GM12864 (cell line): ENCODE measurements around the gene KATNAL1.
"Not testable (repeated sequence)": the region's sequence is repeated elsewhere in the genome, so short reads cannot be mapped to it uniquely, and the experiment has no call there.

Source experiments
- DNase-seq: peaks from one replicate; pipeline ENCODE4 v3.0.0-alpha.2; 2011; ENCODE audit warnings: low read depth
- H3K4me3 ChIP-seq: 2 replicates; pipeline ENCODE4 v1.5.1; 2011; ENCODE audit warnings: mild to moderate bottlenecking, low read depth, low read length, control low read depth
- TF ChIP-seq, protein P1 (sequence below): IDR thresholded peaks from 2 replicates; pipeline ENCODE4 v1.5.1; 2011; ENCODE audit warnings: low read depth, mild to moderate bottlenecking, moderate library complexity, low read length, control low read depth, inconsistent platforms; ENCODE audit errors: missing control alignments

KATNAL1 gene

DNA sequence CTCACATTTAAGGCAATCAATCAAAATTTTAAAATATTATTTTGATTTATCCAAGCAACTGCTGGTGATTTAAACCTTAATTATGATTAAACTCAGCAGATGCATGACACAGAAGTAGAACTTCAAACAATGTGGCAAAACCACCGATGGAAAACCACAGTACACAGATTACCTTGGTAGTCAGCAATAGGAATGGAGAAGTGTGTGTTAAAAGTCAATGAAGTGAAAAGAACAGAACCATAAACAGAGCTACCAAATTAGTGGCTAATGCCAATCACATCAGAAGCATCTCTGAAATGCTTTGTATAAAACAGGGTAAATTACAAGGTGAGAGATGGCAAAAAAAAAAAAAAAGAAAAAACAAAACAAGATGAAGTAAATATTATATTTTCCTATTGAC lies 31.2 kb downstream of the KATNAL1 start:
- no peak for DNase-seq
- H3K4me3 ChIP-seq: no peak overlapping the region
- TF ChIP-seq, protein P1, sequence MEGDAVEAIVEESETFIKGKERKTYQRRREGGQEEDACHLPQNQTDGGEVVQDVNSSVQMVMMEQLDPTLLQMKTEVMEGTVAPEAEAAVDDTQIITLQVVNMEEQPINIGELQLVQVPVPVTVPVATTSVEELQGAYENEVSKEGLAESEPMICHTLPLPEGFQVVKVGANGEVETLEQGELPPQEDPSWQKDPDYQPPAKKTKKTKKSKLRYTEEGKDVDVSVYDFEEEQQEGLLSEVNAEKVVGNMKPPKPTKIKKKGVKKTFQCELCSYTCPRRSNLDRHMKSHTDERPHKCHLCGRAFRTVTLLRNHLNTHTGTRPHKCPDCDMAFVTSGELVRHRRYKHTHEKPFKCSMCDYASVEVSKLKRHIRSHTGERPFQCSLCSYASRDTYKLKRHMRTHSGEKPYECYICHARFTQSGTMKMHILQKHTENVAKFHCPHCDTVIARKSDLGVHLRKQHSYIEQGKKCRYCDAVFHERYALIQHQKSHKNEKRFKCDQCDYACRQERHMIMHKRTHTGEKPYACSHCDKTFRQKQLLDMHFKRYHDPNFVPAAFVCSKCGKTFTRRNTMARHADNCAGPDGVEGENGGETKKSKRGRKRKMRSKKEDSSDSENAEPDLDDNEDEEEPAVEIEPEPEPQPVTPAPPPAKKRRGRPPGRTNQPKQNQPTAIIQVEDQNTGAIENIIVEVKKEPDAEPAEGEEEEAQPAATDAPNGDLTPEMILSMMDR: no peak

- DNase-seq: no peak
Observed at GRCh38 chr13:30274083-30274482, 33.3 kb downstream of the KATNAL1 start.

DNA sequence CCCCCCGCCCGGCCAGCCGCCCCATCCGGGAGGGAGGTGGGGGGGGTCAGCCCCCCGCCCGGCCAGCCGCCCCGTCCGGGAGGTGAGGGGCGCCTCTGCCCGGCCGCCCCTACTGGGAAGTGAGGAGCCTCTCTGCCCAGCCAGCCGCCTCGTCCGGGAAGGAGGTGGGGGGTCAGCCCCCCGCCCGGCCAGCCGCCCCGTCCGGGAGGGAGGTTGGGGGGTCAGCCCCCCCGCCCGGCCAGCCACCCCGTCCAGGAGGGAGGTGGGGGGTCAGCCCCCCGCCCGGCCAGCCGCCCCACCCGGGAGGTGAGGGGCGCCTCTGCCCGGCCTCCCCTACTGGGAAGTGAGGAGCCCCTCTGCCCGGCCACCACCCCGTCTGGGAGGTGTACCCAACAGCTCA lies 37.3 kb downstream of the KATNAL1 start:
- H3K4me3 ChIP-seq, DNase-seq: not testable (repeated sequence)

More at GRCh38 chr13:30274083-30274482, 33.3 kb downstream of the KATNAL1 start:
- TF ChIP-seq, protein P1: no peak
- no peak overlapping the region for H3K4me3 ChIP-seq

GRCh38 chr13:30268673-30269072 lies 38.7 kb downstream of the KATNAL1 start:
- TF ChIP-seq, protein P1: no peak
- no peak for DNase-seq

GRCh38 chr13:30266756-30267155 lies 40.6 kb downstream of the KATNAL1 start:
- no peak for DNase-seq
- TF ChIP-seq, protein P1: no peak

More at GRCh38 chr13:30268673-30269072, 38.7 kb downstream of the KATNAL1 start:
- H3K4me3 ChIP-seq: no peak overlapping the region

GRCh38 chr13:30259149-30259733 lies 48.1 kb downstream of the KATNAL1 start:
- DNase-seq, H3K4me3 ChIP-seq: not testable (repeated sequence)

More at GRCh38 chr13:30266756-30267155, 40.6 kb downstream of the KATNAL1 start:
- H3K4me3 ChIP-seq: no peak overlapping the region

DNA sequence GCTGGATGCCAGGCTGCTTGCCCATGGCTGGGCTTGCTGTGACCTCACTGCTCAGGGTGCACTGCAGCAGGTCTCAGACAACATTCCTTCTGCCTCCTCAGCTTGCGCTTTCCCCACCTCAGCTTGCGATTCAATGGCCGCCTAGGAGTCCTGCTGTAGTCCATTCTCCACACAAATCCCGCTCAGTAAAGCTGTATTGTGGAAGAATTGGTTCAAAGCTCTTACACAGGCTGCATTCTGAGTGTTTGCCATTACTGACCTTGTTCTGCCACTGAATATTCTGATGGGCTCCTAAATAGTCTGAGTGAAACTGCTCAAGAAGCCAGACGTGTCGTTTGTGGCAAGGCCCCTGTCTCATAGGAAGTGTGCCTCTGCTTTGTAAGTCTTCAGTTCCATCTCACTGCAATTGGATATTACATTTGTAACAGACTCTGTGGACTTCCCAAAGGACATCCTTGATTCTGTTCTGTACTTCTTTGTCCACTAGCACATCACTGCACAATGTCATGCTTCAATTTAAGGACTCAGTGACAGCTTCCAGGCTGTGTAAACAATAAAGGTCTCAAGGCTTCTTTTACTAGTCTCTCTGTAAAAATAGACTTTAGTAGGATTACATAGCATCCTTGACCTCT lies 49.8 kb downstream of the KATNAL1 start:
- no peak for DNase-seq

More for the DNA sequence above, 49.8 kb downstream of the KATNAL1 start:
- H3K4me3 ChIP-seq: no peak overlapping the region
- TF ChIP-seq, protein P1: no peak
